DOHH2 (cell line): ENCODE measurements around the gene FAM219A.

Experiments
- H3F3A ChIP-seq: fragments of 200-600 bp; sonication (generic), shearing (Covaris generic); 2 replicates; pipeline ENCODE4 v1.6.0; 2016; ENCODE audit warnings: antibody characterized with exemption, mild to moderate bottlenecking; ENCODE audit not compliant: control insufficient read depth, insufficient read depth
- H3K27ac ChIP-seq: fragments of 200-600 bp; sonication (generic); 2 replicates; pipeline ENCODE4 v1.5.1; 2014; ENCODE audit warnings: low read depth, mild to moderate bottlenecking, low read length, moderate library complexity
- H3K27me3 ChIP-seq: fragments of 200-600 bp; sonication (generic); 2 replicates; pipeline ENCODE4 v1.6.1; 2014; ENCODE audit warnings: mild to moderate bottlenecking, low read length, mixed read lengths; ENCODE audit not compliant: control insufficient read depth
- H3K36me3 ChIP-seq: fragments of 200-600 bp; sonication (generic); 2 replicates; pipeline ENCODE4 v1.6.1; 2014; ENCODE audit warnings: mild to moderate bottlenecking, low read length, moderate library complexity, mixed read lengths; ENCODE audit not compliant: control insufficient read depth
- H3K4me1 ChIP-seq: fragments of 200-600 bp; sonication (generic); 2 replicates; pipeline ENCODE4 v1.6.1; 2014; ENCODE audit warnings: mild to moderate bottlenecking, low read length, mixed read lengths; ENCODE audit not compliant: control insufficient read depth
- H3K4me2 ChIP-seq: fragments of 200-600 bp; sonication (generic); 2 replicates; pipeline ENCODE4 v1.6.0; 2014; ENCODE audit warnings: mild to moderate bottlenecking, low read length, moderate library complexity
- H3K4me3 ChIP-seq: fragments of 200-600 bp; sonication (generic); 2 replicates; pipeline ENCODE4 v1.5.1; 2014; ENCODE audit warnings: mild to moderate bottlenecking, low read length, mixed read lengths
- H3K79me2 ChIP-seq: fragments of 200-600 bp; sonication (generic); 2 replicates; pipeline ENCODE4 v1.6.1; 2014; ENCODE audit warnings: mild to moderate bottlenecking, low read length, mixed read lengths; ENCODE audit not compliant: control insufficient read depth
- H3K9me2 ChIP-seq: fragments of 200-600 bp; sonication (generic); replicated peaks from 2 replicates; pipeline ENCODE4 v1.6.1; 2014; ENCODE audit warnings: mild to moderate bottlenecking, low read length, mixed read lengths; ENCODE audit not compliant: control insufficient read depth
- H3K9me3 ChIP-seq: fragments of 200-600 bp; sonication (generic); 2 replicates; pipeline ENCODE4 v1.6.1; 2014; ENCODE audit warnings: antibody characterized with exemption, low read length, mixed read lengths; ENCODE audit not compliant: control insufficient read depth, insufficient read depth
- H4K20me1 ChIP-seq: fragments of 200-600 bp; sonication (generic); 2 replicates; pipeline ENCODE4 v1.6.0; 2014; ENCODE audit warnings: low read depth, mild to moderate bottlenecking, antibody characterized with exemption, low read length, moderate library complexity; ENCODE audit not compliant: control insufficient read depth, insufficient read depth
- CTCF ChIP-seq: fragments of 200-600 bp; sonication (generic); IDR thresholded peaks from one replicate; pipeline ENCODE4 v1.5.1; 2014; ENCODE audit warnings: antibody characterized with exemption, mild to moderate bottlenecking, low read depth, low read length; ENCODE audit not compliant: poor library complexity, severe bottlenecking
- EZH2phosphoT487 ChIP-seq: fragments of 200-600 bp; sonication (generic); IDR thresholded peaks from 2 replicates; pipeline ENCODE4 v1.6.1; 2017; ENCODE audit warnings: borderline replicate concordance, mild to moderate bottlenecking, antibody characterized with exemption, low read length, moderate library complexity, mixed read lengths

The FAM219A gene

GRCh38 chr9:34463901-34464232 lies 5.5 kb upstream of the FAM219A start:
- Histone ChIP-seq H3K79me2 (no peaks in the 10 kb centered on the region), H3K27ac (no peak overlapping the region), H3K9me3 (no peaks in the 10 kb centered on the region), H3K4me2 (no peak overlapping the region), H3F3A (no peaks in the 10 kb centered on the region), H3K27me3 (peaks cover 59% of the 10 kb centered on the region), H3K4me1 (peaks cover 3% of the 10 kb centered on the region), H4K20me1 (no peaks in the 10 kb centered on the region), H3K9me2 (no peaks in the 10 kb centered on the region), H3K36me3 (no peaks in the 10 kb centered on the region), H3K4me3 (no peak overlapping the region)
- TF ChIP-seq CTCF: no peak
- TF ChIP-seq EZH2phosphoT487: no peak

- H3K79me2 ChIP-seq: no peaks in the 10 kb centered on the region
Observed at GRCh38 chr9:34463098-34463900, 4.9 kb upstream of the FAM219A start.

GRCh38 chr9:34459941-34460340 lies 1.6 kb upstream of the FAM219A start:
- Histone ChIP-seq H3K4me2 (no peak overlapping the region), H3F3A (no peaks in the 10 kb centered on the region)

More at GRCh38 chr9:34463098-34463900, 4.9 kb upstream of the FAM219A start:
- H3K9me3 ChIP-seq: no peaks in the 10 kb centered on the region
- H3K27ac ChIP-seq: no peak overlapping the region
- peaks cover 59% of the 10 kb centered on the region for H3K27me3 ChIP-seq
- TF ChIP-seq EZH2phosphoT487 (no peak), CTCF (no peak)
- no peaks in the 10 kb centered on the region for H3K9me2 ChIP-seq
- peaks cover 6% of the 10 kb centered on the region for H3K4me1 ChIP-seq
- no peak overlapping the region for H3K4me3 ChIP-seq
- H3F3A ChIP-seq: no peaks in the 10 kb centered on the region
- H4K20me1 ChIP-seq: no peaks in the 10 kb centered on the region
- H3K4me2 ChIP-seq: no peak overlapping the region
- no peaks in the 10 kb centered on the region for H3K36me3 ChIP-seq

More at GRCh38 chr9:34459941-34460340, 1.6 kb upstream of the FAM219A start:
- Histone ChIP-seq H3K9me2 (no peaks in the 10 kb centered on the region), H3K9me3 (no peaks in the 10 kb centered on the region), H3K4me1 (peaks cover 15% of the 10 kb centered on the region), H3K79me2 (peaks cover 2% of the 10 kb centered on the region; the same call in 1 of the 2 replicates), H4K20me1 (no peaks in the 10 kb centered on the region; the same call in 1 of the 2 replicates), H3K27me3 (peaks cover 36% of the 10 kb centered on the region), H3K4me3 (no peak overlapping the region), H3K27ac (no peak overlapping the region), H3K36me3 (no peaks in the 10 kb centered on the region)
- TF ChIP-seq EZH2phosphoT487 (no peak), CTCF (no peak)
